ENCODE measurements around the gene CCDC116.

DNA sequence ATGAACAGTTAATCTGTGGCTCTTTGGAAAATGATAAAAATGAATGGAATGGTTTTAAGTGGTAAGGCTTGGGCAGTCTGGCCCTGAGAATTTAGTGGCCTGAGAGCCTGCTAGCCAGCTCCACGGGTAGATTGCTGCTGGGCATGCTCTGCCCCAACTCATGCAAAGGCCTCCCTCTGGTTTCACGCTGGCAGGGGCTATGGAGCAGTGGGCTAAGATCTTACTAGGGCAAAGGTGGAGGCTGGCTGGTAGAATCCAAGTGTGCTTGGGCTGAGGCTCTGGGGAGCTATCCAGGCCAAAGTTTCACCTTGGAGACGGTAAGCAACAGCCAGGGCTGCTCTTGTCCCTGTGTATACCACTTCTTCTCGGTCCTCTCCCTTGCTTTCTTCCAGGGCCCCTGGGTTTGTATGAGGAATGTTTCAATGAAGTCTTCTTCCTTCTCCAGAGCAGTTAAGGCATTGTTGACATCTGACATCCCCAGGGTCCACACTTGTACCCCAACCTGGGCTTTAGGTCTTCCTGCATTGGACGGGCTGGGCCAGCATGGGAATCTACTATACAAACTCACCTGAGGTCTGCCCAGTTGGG lies 37.6 kb upstream of the CCDC116 start:
- TF ChIP-seq, protein P1, sequence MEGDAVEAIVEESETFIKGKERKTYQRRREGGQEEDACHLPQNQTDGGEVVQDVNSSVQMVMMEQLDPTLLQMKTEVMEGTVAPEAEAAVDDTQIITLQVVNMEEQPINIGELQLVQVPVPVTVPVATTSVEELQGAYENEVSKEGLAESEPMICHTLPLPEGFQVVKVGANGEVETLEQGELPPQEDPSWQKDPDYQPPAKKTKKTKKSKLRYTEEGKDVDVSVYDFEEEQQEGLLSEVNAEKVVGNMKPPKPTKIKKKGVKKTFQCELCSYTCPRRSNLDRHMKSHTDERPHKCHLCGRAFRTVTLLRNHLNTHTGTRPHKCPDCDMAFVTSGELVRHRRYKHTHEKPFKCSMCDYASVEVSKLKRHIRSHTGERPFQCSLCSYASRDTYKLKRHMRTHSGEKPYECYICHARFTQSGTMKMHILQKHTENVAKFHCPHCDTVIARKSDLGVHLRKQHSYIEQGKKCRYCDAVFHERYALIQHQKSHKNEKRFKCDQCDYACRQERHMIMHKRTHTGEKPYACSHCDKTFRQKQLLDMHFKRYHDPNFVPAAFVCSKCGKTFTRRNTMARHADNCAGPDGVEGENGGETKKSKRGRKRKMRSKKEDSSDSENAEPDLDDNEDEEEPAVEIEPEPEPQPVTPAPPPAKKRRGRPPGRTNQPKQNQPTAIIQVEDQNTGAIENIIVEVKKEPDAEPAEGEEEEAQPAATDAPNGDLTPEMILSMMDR (IDR thresholded peaks at IDR 0.05): no peak
- TF ChIP-seq POLR2A (IDR thresholded peaks at IDR 0.05) (no peak), POLR2AphosphoS5 (IDR thresholded peaks at IDR 0.05) (no peak)
